ENCODE measurements around the gene JAKMIP1. TPM values are rescaled to one million over a fixed set of nuclear protein-coding genes. Genes with fewer than 3 reads are reported as not detected.

The JAKMIP1 gene
- total RNA-seq, 1 experiment from 2014 or later, result not detected

GRCh38 chr4:6161921-6162464 lies 38.4 kb downstream of the JAKMIP1 start (continued):
- TF ChIP-seq FOSL1 (IDR thresholded peaks at IDR 0.05; ENCODE audit: low read depth), result no peak
- no peak for TF ChIP-seq CEBPB (IDR thresholded peaks at IDR 0.05; ENCODE audit: low read depth)
- TF ChIP-seq, protein P1, sequence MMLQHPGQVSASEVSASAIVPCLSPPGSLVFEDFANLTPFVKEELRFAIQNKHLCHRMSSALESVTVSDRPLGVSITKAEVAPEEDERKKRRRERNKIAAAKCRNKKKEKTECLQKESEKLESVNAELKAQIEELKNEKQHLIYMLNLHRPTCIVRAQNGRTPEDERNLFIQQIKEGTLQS (IDR thresholded peaks at IDR 0.05), result no peak

- no peaks in the 10 kb centered on the region for H3K4me1 ChIP-seq (ENCODE audit: control insufficient read depth in 1 of 2, insufficient read depth in 2 of 2, low read length in 2 of 2)
- no peaks in the 10 kb centered on the region for H3K36me3 ChIP-seq (ENCODE audit: control insufficient read depth in 1 of 2, insufficient read depth in 2 of 2, low read length in 2 of 2)
- no peak overlapping the region for H3K4me2 ChIP-seq (ENCODE audit: low read length)
- RAD21 ChIA-PET (ENCODE audit: low non-redundant PET in 1 of 2, low total read pairs in 2 of 2, uncharacterized antibody in 2 of 2, unreplicated experiment in 2 of 2), result no interaction called here
- H2AFZ ChIP-seq (ENCODE audit: low read depth, low read length, poor library complexity, severe bottlenecking), result no peak overlapping the region
- H3K27ac ChIP-seq (ENCODE audit: low read depth, low read length), result no peak overlapping the region
- H3K27me3 ChIP-seq (ENCODE audit: insufficient read depth, low read length), result peaks cover 34% of the 10 kb centered on the region
- CTCF ChIA-PET, result no interaction called here
- DNase-seq (ENCODE audit: low read depth, low spot score) (no peak), ATAC-seq (no peak)
- POLR2A ChIA-PET, result no interaction called here
- H3K4me3 ChIP-seq (replicated peaks in 1 of 2; ENCODE audit: low read depth in 1 of 2, low read length in 2 of 2), result no peak overlapping the region
- no peak overlapping the region for H3K9ac ChIP-seq (ENCODE audit: low read length)
- intact Hi-C loops (cut with micrococcal nuclease), result no loop called here
- no peaks in the 10 kb centered on the region for H3K9me2 ChIP-seq (ENCODE audit: insufficient read depth)
- H3K9me3 ChIP-seq (ENCODE audit: control insufficient read depth in 1 of 2, insufficient read depth in 1 of 2, low read depth in 1 of 2, low read length in 2 of 2), result no peaks in the 10 kb centered on the region; a peak in 1 of 4 replicates
- no TSS peak for BruUV-seq (replicated peaks)
- no peaks in the 10 kb centered on the region for H4K20me1 ChIP-seq (ENCODE audit: insufficient read depth)
- H3K79me2 ChIP-seq (ENCODE audit: insufficient read depth, low read length), result no peaks in the 10 kb centered on the region
- TF ChIP-seq SRF (IDR thresholded peaks at IDR 0.05; ENCODE audit: low read depth) (no peak), ZFX (IDR thresholded peaks at IDR 0.05) (no peak), EGR1 (IDR thresholded peaks at IDR 0.05; ENCODE audit: low read depth) (no peak), CEBPB (IDR thresholded peaks at IDR 0.05; ENCODE audit: low read depth) (no peak), EZH2 (IDR thresholded peaks at IDR 0.05) (no peak), JUND (IDR thresholded peaks at IDR 0.05) (no peak), TCF7L2 (IDR thresholded peaks at IDR 0.05; ENCODE audit: borderline replicate concordance, extremely low read depth, insufficient read depth, insufficient read length) (no peak), POLR2A (IDR thresholded peaks at IDR 0.05; ENCODE audit: borderline replicate concordance, extremely low read depth, insufficient read depth, insufficient read length) (no peak), CBX3 (IDR thresholded peaks at IDR 0.05; ENCODE audit: low read depth) (no peak), ELF1 (IDR thresholded peaks at IDR 0.05; ENCODE audit: borderline replicate concordance, low read depth) (no peak), FOSL1 (IDR thresholded peaks at IDR 0.05; ENCODE audit: low read depth) (no peak), YY1 (IDR thresholded peaks at IDR 0.05; ENCODE audit: extremely low read depth, insufficient replicate concordance, low read depth, low read length) (no peak), SIN3A (IDR thresholded peaks at IDR 0.05; ENCODE audit: low read depth) (no peak), SP1 (IDR thresholded peaks at IDR 0.05; ENCODE audit: low read depth) (no peak)
- TF ChIP-seq, protein P1 (IDR thresholded peaks at IDR 0.05), result no peak
- TF ChIP-seq, protein P2, sequence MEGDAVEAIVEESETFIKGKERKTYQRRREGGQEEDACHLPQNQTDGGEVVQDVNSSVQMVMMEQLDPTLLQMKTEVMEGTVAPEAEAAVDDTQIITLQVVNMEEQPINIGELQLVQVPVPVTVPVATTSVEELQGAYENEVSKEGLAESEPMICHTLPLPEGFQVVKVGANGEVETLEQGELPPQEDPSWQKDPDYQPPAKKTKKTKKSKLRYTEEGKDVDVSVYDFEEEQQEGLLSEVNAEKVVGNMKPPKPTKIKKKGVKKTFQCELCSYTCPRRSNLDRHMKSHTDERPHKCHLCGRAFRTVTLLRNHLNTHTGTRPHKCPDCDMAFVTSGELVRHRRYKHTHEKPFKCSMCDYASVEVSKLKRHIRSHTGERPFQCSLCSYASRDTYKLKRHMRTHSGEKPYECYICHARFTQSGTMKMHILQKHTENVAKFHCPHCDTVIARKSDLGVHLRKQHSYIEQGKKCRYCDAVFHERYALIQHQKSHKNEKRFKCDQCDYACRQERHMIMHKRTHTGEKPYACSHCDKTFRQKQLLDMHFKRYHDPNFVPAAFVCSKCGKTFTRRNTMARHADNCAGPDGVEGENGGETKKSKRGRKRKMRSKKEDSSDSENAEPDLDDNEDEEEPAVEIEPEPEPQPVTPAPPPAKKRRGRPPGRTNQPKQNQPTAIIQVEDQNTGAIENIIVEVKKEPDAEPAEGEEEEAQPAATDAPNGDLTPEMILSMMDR (IDR thresholded peaks at IDR 0.05 in 2 of 3, conservative IDR thresholded peaks at IDR 0.05 in 1 of 3; ENCODE audit: borderline replicate concordance in 1 of 3, insufficient read depth in 1 of 3, low read depth in 2 of 3, low read length in 2 of 3), result no peak
- TF ChIP-seq, protein P3, sequence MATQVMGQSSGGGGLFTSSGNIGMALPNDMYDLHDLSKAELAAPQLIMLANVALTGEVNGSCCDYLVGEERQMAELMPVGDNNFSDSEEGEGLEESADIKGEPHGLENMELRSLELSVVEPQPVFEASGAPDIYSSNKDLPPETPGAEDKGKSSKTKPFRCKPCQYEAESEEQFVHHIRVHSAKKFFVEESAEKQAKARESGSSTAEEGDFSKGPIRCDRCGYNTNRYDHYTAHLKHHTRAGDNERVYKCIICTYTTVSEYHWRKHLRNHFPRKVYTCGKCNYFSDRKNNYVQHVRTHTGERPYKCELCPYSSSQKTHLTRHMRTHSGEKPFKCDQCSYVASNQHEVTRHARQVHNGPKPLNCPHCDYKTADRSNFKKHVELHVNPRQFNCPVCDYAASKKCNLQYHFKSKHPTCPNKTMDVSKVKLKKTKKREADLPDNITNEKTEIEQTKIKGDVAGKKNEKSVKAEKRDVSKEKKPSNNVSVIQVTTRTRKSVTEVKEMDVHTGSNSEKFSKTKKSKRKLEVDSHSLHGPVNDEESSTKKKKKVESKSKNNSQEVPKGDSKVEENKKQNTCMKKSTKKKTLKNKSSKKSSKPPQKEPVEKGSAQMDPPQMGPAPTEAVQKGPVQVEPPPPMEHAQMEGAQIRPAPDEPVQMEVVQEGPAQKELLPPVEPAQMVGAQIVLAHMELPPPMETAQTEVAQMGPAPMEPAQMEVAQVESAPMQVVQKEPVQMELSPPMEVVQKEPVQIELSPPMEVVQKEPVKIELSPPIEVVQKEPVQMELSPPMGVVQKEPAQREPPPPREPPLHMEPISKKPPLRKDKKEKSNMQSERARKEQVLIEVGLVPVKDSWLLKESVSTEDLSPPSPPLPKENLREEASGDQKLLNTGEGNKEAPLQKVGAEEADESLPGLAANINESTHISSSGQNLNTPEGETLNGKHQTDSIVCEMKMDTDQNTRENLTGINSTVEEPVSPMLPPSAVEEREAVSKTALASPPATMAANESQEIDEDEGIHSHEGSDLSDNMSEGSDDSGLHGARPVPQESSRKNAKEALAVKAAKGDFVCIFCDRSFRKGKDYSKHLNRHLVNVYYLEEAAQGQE (IDR thresholded peaks at IDR 0.05; ENCODE audit: low read depth), result no peak
- TF ChIP-seq, protein P4, sequence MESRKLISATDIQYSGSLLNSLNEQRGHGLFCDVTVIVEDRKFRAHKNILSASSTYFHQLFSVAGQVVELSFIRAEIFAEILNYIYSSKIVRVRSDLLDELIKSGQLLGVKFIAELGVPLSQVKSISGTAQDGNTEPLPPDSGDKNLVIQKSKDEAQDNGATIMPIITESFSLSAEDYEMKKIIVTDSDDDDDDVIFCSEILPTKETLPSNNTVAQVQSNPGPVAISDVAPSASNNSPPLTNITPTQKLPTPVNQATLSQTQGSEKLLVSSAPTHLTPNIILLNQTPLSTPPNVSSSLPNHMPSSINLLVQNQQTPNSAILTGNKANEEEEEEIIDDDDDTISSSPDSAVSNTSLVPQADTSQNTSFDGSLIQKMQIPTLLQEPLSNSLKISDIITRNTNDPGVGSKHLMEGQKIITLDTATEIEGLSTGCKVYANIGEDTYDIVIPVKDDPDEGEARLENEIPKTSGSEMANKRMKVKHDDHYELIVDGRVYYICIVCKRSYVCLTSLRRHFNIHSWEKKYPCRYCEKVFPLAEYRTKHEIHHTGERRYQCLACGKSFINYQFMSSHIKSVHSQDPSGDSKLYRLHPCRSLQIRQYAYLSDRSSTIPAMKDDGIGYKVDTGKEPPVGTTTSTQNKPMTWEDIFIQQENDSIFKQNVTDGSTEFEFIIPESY (IDR thresholded peaks at IDR 0.05; ENCODE audit: extremely low read depth, insufficient replicate concordance, low read length), result no peak
Observed at GRCh38 chr4:6160536-6160935, 39.8 kb downstream of the JAKMIP1 start.
